HG02610 (cell line): ENCODE data around the gene ANXA2.

Source experiments
- ATAC-seq: cut with Tn5 transposase; IDR thresholded peaks from one replicate; pipeline ENCODE4 v1.9.1; 2021; ENCODE audit warnings: mild to moderate bottlenecking, moderate library complexity; ENCODE audit not compliant: unreplicated experiment

ANXA2 gene

DNA sequence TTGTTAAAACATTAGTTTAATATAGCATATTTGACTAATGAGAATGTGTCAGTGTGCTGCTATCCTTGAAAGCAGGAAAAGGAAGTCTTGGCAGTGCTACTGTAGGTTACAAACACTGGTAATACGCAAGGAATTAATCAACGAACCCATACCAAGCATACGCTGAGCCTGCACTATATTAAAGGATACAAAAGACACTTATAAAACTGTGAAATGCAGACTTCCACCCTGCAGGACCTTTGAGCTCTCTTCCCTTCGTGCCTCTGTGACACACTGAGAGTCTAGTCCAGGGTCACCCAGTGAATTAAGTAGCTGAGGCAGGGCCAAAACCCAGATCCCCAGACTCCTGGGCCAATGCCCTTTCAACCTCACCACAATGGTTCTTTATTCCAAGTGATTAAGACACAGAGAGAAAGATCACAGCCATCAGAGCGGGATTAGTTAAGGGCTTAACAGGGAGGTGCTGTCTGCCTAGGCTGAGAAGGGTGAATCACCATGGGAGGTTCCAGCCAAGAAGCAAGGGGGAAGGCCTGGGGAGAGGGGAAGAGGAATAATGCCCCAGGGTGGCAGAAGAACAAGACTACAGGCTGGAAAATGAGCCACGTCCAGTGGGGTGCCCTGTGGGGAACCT lies 6.8 kb downstream of the ANXA2 start:
- no peak for ATAC-seq

DNA sequence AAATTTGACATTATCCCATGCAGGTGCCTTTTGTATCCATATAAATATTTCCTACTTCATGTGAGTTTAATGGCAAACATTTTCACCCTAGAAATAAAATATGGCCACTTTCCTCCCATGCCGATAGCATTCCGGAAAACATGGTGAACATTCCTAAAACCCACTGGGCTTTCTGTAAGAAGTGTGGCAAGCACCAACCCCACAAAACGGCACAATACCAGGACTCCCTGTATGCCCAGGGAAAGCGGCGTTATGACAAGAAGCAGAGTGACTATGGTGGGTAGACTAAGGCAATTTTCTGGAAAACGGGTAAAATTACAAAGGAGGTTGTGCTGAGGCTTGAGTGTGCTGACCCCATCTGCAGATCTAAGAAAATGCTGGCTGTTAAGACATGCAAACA lies 7.6 kb downstream of the ANXA2 start:
- ATAC-seq, result no peak

DNA sequence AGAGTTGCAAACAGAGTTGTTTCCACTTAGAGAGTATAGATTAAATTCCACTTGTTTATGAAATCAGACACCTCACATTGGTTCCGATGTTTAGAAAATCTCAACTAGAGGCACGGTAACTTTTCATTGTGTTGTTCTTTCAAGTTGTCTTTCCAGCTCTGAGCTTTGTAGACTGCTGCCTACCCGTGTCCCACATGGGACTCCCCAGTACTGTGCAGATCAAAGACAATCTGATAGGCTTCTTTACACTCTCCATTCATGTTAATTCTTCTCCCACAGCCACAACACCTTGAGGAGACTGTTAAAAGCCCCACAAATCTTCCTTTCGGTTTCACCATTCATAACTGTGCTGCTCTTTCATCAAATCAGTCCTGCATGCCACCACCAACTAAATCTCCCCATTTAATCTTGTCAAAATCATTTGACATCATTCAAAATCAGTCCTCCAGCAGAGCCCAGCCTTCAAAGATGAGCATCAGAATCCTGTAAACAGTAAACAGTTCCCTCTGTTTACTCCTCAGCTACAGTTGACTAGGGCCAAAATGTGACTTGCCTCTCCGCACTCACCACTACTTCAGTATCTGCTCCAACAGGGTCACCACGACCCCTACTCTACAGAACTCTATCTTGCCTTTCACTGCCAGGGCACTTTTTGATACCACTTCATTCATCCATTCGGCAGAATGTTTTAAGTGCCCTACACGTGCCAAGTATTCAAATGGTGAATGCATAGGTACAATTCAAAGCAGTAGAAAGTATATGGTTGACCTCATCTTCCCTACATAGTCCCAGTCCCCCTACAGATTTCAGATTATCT lies 8.3 kb downstream of the ANXA2 start:
- peak; percentile 90 for ATAC-seq

DNA sequence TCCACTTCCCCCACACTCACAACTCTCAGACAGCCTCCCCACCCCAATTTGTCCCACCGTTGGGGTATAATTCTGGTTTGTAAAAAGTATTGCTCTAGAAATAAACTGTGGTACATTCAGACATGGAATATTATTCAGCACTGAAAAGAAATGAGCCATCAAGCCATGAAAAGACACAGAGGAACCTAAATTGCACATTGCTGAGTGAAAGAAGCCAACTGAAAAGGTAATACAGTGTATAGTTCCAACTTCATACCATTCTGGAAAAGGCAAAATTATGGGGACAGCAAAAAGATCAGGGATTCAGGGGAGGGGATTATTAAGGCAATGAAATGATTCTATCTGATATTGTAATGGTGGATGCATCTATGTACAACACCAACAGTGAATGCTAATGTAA lies 10.5 kb downstream of the ANXA2 start:
- ATAC-seq, result no peak

DNA sequence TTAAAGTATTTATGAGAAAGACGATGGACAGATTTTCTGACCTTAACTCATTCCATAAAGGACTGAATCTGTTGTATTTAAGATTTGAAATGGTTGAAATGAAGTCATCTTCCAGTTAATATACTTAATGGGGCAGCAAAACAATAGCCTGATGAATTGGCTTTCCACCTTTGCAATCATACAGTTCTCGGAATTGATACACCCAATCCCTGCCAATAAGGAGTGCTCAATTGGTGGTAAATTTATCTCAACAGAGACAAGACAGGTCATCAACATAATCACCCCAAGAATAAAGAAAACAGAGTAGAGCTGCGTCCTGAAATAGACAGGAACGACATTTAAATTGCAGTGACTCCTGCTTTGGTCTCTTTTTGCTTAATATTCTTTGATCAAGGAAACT lies 11.2 kb downstream of the ANXA2 start:
- ATAC-seq, result no peak

DNA sequence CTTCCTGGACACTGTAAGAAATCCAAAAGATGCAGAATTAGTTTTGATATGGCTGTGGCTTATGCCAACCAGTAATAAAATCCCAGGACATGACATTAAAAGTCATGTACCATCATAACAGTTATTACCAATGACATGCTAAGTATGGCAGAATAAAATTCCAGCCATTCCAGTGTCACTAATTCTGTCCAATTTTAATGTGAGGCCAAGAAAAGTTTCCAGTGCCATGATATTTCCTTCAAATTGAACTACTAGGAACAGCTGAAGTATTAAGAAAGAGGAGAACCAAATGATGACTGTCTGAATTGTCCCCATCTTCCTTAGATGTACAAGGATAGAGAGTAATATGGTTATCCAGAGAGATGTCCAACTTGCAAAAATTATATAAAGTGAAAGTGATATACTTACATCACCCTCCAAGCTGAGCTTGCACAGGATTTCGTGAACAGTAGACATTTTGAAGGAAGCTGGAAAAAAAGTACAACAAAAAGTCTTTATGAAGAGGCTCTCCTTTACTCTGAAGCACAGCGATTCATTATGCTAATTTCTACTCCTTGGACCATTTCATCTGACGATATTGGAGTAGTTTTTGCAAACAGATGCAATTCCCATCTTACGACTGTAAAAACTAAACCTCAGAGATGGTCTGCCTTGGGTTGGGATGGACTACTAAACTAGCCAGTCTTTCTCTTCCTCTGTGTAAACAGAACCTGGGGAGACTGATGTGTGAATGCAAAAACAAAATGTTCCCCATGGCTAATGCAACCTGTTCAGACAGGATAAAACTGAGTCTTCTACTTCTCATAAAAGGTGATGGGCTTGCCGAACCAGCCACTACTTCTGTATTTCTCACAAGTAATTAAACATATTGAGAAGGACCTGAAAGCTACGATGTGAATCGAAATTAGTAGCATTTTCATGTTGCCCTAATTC lies 11.9 kb downstream of the ANXA2 start:
- ATAC-seq, result no peak

DNA sequence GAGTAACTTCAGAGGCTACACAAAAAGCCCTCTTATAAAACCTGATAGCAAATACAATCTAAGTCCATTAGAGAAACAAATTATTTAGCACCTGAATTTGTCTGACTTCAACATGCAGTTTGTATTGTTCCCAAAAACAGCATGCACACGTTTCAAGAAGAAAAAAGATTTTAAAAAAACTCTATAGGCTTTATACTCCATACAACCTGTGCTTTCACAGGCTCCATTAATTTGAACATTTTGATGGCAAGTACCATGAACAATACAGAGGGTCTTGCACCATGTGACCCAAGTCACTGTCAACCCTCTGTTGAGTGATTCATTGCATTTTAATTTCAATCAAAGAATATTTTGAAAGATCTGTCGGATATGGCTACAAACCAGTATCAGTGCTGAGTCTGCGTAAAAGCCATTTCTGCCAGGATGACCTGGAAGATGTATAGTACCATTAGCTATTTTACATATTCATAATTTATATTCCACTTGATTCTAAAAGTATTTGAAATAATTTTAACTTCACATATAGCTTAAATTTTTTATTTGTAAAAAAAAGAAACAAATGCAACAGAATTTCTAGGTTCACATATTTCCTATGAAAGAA lies 13.2 kb downstream of the ANXA2 start:
- no peak for ATAC-seq

DNA sequence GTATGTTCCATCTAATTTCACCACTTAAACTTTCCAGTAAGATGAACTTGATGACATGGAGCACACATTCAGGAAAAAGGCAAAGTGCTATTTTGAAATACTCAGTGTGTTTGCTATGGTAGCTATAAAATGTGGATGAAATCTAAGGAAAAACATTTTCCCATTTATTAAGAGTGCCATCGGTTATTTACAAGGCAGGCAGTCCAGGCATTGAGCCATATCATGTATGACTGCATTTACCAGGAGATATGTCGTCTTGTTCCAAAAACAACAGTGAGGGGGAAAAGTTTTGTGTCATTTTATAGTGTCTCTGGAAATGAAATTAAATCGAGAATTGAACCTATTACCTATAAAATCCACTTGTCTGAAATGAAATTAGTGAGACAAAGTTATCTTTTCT lies 13.7 kb downstream of the ANXA2 start:
- no peak for ATAC-seq

DNA sequence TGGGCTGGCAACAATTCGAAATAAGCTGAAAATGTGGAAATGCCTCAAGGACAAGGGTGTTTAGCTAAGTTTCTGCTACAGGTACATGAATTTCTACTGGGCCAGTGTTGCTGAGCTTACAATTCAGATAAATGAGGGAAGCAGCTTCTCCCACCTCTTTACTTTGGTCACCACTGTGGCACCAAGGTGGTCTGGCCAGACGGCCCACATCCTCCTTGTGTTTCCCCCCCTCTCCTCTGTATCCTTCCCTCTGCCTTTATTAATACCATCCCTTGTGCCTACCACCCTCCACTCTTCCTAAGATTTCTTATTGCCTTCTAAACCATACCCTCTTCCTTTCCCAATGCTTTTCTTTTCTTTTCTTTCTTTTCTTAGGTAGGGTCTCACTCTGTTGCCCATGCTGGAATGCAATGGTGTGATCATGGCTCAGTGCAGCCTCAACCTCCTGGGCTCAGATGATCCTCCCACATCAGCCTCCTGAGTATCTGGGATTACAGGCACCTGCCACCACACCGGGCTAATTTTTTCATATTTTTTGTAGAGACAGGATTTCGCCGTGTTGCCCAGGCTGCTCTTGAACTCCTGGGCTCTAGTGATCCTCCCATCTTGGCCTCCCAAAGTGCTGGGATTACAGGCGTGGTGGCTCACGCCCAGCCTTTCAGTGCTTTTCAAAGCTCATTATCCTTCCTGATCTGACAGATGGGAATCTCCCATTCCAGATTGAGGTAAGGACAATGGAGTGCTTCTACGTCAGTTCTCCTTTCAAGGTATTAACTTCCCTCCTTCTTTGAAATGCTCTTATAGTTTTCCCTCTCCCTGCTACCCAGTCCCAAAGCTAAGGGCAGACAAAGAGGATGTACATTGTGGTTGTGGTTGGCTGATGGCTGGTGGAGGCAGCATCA lies 14.8 kb downstream of the ANXA2 start:
- no peak for ATAC-seq

DNA sequence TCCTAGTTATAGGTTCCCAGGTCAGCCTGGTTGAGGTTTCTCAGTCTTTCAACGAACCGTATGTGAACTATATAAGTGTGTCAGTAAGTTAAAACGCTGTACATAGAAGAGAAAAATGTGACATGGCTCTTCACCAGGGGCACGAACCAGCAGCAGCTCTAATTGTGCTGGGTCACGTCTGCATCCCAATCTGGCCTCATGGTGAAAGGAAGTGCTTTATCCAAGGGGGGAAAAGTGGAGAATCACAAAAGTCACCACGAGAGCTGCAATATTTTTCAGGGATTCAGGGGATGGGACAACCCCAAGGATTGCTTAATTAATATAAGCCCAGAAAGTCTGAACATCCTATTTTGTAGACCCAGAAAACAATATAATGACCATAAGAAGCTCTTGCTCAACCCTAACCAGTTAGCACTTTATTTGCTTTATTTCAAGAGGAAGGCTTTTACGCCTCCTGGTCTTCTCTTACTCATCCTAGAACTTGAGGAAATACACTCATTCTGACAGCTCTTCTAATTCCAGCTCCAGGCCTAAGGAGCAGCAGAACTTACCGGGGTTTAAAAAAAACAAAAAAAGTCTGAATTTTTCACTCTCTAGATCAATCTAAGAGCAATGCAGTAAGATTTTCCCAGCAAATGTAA lies 16.5 kb downstream of the ANXA2 start:
- no peak for ATAC-seq

DNA sequence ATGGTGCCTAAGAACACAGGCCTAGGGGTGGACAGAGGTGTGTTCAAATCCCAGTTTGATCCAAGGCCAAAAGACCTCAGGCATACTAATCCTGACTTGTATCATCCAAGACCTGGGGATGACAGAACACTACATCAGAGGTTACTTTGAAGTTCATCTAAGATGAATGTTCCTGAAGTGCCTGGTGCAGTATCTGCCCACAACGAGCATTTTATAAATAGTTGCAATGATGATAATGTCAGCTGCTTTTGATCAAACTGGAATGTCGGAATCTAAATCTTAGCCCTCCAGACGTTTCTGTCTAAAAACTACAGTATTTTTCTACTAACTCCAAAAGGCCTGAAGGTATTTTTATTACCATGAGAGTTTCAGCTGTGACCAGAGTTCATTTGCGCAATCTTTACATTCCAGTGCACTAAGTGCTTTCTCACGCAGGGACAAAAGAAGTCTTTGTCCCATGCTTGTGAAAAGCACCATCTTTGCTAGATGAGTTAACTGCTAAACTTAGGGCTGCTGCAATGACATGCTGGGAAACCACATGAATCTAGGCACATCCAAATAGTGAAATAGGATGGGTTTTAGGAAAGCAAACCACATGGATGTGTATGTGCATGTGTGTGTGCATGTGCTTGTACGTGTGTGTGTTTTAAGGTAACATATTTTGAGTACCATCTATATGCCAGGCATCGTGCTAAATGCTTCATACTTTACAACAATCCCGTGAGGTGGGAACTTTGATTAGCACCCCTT lies 18.1 kb downstream of the ANXA2 start:
- no peak for ATAC-seq

DNA sequence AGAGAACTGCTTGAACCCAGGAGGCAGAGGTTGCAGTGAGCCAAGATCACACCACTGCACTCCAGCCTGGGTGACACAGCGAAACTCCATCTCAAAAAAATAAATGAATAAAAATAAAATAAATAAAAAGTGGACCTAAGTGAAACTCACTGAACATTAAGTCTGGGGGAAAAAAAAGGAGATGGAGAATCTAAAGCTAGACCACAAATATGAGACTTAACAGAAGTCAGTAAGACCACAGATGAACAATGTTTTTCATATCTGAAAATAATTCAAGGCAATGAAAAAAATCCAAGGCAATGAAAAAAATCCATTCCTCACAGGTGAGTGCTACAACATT lies 18.6 kb downstream of the ANXA2 start:
- ATAC-seq, result no peak

DNA sequence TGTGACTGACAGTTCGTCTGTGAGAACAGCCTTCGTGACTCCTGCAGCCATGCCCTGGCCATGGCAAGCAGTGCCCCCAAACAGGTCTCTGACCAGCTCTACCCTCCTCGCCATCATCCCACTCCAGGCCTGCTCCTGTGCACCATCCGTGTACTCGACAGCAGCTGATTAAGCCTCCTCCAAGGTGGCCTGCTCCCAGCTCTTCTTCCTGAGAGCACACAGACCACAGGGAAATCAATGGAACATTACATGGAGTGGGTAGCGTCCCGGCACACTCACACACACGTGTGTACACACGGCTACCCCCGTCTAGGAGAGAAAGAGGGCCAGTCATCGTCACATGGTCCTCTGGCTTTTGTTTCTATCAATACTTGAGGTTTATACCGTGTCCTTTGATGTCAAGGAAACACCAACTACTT lies 21.1 kb downstream of the ANXA2 start:
- ATAC-seq, result no peak

DNA sequence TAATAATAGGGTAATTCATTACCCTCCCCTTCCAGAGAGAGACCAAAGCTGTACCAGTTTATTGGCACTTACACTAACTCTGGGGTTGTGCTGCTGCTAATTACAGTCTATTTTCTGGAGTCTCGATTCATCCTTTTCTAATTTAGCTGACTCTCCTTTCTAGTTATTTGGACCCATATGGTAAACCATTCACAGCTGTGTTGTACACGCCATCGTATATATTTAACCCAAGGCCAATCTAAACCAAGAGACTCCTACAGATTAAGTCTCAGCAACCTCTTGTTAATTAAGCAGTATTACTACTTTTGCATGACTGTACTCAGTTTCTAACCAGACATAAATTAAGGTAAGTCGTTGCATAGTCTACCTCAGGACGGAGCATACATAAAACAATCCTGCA lies 22.5 kb downstream of the ANXA2 start:
- ATAC-seq, result no peak

DNA sequence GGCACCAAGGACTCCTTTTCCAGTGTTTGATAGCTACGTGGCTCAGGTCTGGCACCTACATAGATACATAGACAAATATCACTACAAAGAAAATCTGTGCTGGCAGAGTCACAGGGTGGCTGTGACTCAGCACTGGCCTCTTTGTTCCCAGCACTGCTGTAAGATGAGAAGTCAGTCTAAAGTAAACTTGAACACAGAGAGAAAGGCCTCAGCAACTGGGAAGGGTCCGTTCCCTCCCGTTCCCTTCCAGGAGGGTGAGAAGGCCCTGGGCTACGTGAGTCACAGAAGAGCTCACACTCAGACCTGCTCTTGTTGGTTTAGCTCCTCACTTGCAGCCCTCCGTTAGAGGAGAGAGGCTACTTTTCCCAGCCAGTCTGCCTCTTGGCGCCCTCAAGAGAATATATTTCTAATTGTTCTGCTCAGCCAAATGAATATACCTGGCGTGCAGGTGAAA lies 23.1 kb downstream of the ANXA2 start:
- no peak for ATAC-seq

DNA sequence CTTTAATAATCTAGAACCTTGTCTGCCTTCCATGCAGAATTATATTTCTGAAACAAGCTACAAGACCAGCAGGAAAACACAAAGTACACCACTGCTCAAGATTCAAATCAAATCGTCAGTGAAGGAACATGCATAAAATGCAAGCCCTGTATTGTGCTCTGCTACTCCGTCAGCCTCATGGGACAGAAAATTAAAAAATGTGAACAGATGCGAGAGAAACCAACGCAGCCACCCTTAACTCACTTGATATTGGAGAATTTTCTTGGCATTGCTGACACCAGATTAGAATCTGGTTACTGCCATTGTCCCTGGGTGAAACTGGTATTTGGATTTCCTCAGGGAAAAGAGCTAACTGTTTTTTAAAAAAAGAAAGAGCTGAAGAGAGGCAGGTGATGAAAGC lies 23.6 kb downstream of the ANXA2 start:
- no peak for ATAC-seq

DNA sequence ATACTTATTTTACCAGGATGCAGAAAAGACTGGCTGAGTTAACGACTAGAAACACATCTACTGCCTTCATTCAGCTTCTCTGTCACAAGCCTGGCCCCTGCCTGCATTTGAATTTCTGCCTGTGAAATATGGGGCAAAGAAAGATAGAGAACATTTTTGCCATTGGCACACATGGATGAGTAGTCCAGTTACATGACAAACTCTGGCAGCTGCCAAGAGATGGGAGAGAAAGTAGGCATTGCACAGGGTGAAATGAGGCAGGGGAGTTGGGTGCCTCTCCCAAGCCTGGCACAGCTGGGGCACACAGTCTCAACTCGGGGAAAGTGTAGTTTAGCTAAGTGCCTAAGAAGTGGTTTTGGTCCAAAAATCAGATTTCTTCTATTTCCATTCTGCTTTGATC lies 24.0 kb downstream of the ANXA2 start:
- ATAC-seq, result no peak

DNA sequence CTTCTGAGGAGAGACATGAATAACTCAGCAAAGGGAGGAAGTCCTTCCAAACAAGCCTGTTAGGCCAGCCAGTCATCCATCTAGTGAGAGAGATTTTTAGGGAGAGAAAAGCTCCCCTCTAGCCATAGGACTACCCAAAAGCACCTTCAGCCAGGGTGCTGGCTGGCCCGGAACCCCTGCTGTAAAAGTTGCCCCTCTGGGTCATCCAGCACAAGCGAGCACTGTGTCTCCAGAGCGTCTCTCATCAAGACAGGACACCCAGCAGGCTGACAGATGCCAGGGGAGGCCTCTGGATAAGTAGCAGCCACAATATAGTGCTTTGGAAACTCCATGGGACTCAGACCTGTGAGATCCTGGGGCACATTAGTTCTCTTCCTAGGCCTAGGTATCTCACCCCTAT lies 24.5 kb downstream of the ANXA2 start:
- ATAC-seq, result no peak

DNA sequence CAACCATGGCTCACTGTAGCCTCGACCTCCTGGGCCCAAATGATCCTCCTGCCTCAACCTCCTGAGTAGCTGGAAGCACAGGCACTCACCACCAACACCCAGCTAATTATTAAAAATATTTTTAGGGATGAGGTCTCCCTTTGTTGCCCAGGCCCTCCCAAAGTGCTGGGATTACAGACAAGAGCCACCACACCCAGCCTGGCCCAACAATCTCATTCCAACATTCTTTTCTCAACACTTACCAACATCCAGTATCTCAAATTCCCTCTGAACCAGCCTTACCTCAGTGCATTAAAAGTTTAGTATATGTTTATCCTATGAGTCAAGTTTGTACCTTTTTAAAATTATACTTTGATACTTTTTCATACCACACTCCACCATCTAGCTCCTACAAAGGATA lies 25.0 kb downstream of the ANXA2 start:
- no peak for ATAC-seq
